Left colon (tissue), 2 donors: ENCODE data around the gene ADAM15. TPM values are rescaled to one million over a fixed set of nuclear protein-coding genes. Genes with fewer than 3 reads are reported as not detected.
A peak's percentile ranks its signal among the peaks of the same experiment; 100 is the strongest.

Source experiments
- ATAC-seq: fragments of 200-7000 bp; cut with Tn5 transposase; one replicate; pipeline ENCODE4 v1.9.1; 2020; ENCODE audit warnings: mild to moderate bottlenecking, moderate library complexity
- DNase-seq, 2 donors: peaks; one replicate each; pipeline ENCODE4 v3.0.0-alpha.2; 2020
- intact Hi-C, 2 donors: fragments of 100-400 bp; cut with DNase I in 1 of 2; cut with micrococcal nuclease in 1 of 2; formaldehyde crosslinking; loops; one replicate each; pipeline versions ENCODE4 v1.11.2 to v1.14.0; 2022; cut with DNase I, micrococcal nuclease
- total RNA-seq, 2 donors: library from RNA; stranded (reverse); fragmentation: NEBNext Ultra II Directional; extraction: Animal tissue kit (Norgen Biotek cat#: 25700); gene quantifications; one replicate each; pipeline ENCODE4 v1.2.1, GENCODE V29; 2021
- donor health status: DM: no; HTN: no; CAD: no.
- donor health status: DM: yes; HTN: yes; CAD: no.

ADAM15 gene
- total RNA-seq, 2 donors from 2014 or later = 88.9 to 160 TPM

DNA sequence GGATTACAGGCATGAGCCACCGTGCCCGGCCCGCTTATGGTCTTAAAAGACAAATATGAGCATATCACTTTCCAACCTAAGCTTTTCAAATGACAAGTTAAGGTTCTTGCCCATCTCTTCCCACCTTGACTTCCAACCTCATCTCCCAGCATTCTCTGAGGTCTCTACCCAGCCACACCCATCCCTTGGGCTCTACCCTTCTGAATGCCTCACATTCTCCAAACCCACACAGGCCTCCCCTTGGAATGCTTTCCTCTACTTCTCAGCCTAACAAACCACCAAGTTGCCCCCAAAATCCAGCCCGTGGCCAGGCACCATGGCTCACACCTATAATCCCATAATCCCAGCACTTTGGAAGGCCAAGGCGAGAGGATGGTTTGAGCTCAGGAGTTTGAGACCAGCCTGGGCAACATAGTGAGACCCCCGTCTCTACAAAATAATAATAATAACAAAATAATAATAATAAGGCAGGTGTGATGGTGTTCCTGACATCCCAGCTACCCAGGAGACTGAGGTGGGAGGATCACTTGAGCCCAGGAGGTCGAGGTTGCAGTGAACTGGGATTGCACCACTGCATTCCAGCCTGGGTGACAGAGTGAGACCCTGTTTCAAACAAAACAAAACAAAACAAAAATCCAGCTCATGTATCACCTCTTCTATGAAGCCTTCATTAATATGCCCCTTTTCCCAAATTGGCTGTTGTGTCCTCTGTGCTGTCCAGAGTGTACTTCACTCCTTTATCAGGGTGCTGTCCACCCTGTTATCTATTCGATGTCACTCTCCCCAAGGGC is 28.8 kb upstream of the ADAM15 start:
- no peak for DNase-seq
- intact Hi-C loops = no loop called here
- no peak for ATAC-seq

DNA sequence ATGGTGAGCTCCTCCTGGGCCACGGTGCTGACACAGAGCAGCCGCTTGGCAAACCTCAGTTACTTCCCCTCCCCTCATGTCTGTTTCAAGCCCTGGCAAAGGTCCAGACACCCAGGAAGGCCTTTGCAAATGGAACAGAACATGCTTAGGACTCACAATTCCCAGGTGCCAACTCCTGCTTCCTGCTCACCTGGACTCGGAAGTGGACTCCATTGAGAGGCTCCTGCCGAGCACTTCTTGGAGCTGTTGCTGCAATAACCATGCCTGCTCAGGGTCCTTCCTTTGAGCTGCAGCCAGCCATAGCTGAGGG is 28.2 kb upstream of the ADAM15 start:
- intact Hi-C loops = no loop called here

DNA sequence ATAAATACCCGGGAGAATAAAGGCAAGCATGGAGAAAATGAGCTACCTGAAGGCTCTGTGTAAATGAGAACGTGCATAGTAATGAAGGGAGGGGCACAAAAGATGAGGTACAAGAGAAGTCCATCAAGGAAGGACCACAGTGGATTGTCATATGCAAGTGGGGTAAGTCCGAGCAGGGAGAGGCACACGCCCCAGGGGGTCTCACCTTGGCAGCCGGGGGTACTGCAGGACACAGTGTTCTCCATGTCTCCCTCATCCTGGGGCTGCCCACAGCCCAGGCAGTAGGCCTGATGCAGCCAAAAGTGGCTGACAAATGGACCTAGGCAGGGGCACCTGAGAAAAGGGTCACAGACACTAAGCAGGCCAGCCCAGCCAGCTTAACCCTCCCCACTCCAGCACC is 27.5 kb upstream of the ADAM15 start:
- intact Hi-C loops = no loop called here
- no peak for ATAC-seq

More for the DNA sequence above, 28.2 kb upstream of the ADAM15 start:
- ATAC-seq (peak; percentile 56), DNase-seq (peak in 1 of 2 donors; percentile 62)

DNA sequence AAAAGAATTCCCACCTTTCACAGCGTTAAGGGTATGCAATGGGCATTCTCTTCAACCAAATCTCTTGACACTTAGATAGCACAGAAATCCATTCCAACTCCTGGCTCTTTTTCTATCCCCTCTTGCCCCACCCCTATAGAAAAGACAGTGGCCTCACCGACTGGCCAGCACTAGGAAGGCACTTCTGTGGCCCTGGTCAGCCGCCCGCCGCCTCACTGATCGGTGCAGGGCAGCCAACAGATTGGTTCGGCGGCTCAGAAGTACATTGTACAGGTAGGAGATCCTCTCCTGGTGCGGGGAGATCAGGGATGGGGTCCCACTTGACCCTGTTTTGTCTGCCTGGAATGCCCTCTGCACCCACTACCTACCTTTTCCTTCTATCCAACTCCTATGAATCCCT is 26.8 kb upstream of the ADAM15 start:
- ATAC-seq (no peak), DNase-seq (no peak)
- intact Hi-C loops = no loop called here

More for the DNA sequence above, 27.5 kb upstream of the ADAM15 start:
- no peak for DNase-seq

DNA sequence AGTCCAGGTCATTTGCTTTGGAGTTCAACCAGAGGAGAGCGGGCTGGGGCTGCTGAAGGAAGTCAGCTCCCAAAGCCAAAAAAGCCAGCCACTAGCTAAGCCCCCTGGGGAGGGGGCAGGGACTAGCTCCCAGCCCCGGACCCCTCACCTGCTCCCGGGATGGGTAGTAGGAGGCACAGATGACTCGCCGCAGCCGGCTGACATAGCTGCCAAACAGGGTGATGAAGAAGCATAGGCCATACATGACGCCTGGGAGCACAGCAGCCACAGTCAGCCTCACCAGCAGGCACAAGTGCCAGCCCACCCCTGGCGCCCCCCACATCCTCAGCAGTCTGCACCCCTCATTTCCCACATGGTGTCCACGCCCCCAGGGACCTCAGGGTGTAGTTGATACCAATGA is 25.0 kb upstream of the ADAM15 start:
- intact Hi-C loops = no loop called here
- DNase-seq (no peak), ATAC-seq (no peak)

DNA sequence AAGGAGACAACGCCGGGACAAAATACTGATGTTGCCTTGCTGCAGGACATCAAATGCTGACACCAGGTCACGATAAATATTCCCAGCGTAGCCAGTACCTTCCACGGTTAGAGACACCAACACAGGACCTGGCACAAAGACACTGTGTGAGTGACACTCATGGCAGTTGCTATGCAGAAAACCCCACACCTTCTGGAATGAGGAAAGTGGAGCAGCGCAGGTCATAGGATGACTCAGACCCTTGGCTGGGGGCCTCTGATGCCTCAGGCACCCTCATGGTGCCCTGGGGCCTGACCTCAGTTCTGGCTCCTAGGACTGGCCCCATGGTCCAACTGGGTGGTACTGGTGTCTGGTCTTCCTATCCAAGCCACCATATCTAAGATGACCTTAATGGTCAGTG is 24.5 kb upstream of the ADAM15 start:
- ATAC-seq (no peak), DNase-seq (no peak)
- intact Hi-C loops = no loop called here

DNA sequence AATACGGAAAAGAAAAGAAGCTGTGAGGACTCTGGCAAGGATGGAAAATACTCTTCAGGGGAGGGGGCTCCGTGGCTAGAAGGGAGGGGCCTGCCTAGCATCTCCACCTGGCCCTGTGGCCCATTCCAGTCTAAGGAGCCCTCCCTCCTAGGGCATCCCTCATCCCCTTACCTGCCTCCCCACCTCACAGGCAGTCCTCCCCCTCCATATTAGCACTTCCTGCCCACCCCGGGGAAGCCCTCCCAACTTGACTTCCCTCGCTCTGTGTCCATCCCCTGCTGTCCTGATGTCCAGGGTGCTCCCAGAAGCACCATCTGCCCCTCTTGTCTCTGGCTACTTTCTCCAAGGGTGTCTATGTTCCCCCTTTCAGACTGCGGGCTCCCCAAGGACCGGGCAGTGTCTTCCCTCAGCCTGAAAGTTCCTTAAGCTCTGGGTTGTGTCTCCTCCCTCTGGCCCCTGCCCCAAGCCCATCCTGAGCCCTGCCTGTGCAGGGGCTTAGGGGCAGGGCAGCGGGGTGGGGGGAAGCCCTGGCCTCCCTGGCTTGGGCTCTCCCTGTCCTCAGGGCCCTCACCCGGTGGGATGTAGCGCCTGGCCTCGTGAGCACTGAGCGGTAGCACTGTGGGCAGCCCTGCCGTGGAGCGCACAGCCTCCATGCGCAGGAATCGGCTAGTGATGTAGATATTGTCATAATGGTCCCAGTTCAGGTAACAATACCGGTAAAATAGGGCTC is 21.4 kb upstream of the ADAM15 start:
- DNase-seq = no peak
- intact Hi-C loops = no loop called here
- no peak for ATAC-seq

DNA sequence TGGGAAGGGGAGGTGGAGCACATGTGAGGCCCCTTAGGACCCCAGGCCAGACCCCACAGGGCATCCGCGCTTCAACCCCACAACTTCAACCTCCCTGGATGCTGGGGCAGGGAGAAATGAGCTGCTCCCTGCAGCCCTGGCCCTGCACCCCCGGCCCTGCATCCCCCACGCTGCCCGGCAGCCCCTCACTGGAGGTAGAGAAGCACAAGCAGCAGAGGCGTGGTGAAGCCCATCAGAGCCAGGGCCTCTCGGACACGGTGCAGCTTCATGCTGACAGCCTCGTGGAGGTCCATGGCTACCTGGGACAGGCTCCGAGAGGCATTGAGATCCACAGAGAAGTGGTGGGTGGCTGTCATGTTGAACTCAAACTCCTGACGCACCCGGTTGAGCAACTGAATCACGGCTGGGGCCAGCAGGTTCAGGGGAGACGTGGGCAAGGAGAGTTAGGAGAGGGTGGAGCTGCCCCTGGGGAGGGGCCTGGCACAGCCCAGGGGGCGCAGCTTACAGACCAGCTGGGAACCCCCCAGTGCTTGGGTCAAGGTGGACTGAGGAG is 20.8 kb upstream of the ADAM15 start:
- intact Hi-C loops = no loop called here
- ATAC-seq = no peak
- no peak for DNase-seq

DNA sequence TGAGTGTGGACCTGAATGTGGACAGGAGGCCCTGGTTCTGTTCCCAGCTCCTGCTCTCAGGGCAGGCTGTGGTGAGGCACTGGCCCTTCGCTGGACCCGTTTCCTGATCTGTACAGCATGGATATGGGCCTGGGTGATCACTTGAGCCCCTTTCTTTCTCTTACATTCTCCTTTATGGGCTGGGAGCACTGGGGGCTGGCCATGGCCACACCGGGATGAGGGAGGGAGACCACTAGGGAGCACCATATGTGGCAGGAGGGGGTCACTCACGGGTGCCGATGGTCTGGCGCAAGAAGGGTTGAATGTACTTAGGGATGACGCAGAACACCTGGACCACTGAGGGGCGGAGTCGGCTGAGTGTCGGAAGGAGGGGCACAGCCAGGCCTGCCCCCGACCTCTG is 20.2 kb upstream of the ADAM15 start:
- no peak for DNase-seq
- intact Hi-C loops = no loop called here
- ATAC-seq = no peak

DNA sequence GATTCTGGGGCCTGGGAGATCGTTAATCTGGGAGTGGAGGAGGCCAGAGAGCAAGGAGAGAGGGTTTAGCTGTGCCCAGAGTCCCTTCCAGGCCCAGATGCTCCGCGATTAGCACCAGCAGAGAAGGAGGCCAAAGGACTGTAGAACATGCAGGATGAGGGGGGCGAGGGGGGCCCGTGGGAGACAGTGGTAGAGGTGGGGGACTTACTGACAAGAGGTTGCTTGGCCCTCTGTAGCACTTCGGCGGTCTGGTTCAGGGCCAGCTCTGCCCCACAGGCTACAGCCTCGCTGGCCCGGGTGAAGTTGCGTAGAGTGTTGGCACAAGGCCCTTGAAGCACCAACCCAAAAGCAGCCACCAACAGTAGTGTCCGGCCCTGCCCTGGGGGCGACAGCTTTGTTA is 18.2 kb upstream of the ADAM15 start:
- DNase-seq (no peak), ATAC-seq (no peak)
- intact Hi-C loops = no loop called here

DNA sequence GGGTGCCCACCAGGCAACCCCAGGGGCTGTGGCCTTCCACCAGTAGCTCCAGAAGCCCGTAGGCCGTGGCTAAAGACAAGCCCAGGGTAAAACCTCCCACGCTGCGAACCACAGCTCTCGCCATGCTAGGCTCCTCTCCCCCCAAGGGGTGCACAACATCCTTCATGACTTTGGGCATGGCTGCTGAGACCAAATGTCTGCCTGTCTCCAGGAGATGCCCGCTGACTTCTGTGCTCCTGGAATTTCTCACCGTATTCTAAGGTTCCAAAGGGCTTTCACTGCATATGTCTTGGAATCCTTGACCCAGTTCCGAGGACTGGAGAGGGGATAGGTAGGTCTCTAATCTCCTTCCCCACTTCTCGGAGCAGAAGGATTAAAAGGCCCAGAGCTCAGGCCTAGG is 17.6 kb upstream of the ADAM15 start, which contains the start of the genes DCST1 and DCST2:
Gene DCST1, plus strand, starts transcription at position 301 of the 400 bp plus-strand sequence. CDS start 213 bp downstream, outside the sequence.
Gene DCST2, minus strand, starts transcription at position 258 of the 400 bp plus-strand sequence. Its CDS starts 80 bp downstream, at position 178.
- intact Hi-C loops = no loop called here
- DNase-seq (no peak), ATAC-seq (no peak)

DNA sequence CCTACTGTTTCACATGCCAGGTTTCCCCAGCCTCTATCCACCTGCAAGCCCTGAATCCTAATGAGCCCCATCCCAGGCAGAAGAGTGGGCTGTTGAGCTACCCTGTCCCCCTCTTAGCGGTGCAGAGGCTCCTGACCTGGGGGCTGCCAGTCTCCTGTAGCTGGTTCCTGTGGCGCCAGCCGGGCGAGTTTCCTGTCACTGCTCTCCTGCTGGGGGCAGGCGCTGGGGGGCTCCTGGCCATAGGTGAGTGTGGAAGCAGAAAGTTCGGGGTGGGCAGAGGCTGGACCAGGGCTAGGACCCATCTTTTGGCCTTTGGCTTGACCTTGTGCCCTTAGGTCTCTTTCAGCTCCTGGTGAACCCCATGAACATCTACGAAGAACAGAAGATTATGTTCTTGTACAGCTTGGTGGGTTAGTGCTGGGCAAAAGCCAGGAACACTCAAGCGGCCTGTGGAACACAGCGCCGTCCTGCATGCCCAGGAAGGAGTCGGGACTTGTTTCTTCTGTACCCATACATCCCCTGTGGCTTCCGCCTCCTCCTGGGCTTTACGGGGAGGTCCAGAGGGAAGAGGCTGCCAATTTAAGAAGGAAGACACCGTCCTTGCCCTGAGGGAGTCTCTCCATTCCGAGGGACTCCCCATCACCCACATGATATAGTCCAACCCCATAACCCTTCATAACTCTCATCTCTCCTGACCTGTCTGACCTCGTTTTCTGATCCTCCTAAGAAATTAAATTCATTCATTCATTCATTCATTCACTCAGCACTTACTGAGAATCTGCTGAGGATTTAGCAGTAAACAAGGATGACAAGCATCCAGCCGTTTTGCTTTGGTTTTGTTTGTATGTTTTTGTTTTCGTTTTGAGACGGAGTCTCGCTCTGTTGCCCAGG is 16.6 kb upstream of the ADAM15 start:
- ATAC-seq (no peak), DNase-seq (no peak)
- intact Hi-C loops = no loop called here

DNA sequence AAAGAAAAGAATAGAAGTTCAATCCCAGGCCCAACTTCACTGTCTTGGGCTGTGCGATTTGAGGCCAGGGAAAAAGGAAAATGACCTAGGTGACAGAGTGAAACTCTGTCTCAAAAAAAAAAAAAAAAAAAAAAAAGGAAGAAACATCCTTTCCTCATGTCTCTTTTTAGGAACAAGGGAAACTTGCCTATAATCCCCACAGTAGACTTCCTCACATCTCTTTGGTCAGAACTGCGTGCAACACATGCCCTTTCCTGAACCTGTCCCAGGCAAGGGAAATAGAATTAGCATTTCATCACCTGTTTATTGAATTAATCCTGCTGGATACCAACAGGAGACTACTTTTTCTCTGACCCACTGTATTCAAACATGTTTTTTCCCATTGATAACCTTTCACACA is 15.2 kb upstream of the ADAM15 start:
- DNase-seq = no peak
- ATAC-seq = no peak
- intact Hi-C loops = no loop called here

DNA sequence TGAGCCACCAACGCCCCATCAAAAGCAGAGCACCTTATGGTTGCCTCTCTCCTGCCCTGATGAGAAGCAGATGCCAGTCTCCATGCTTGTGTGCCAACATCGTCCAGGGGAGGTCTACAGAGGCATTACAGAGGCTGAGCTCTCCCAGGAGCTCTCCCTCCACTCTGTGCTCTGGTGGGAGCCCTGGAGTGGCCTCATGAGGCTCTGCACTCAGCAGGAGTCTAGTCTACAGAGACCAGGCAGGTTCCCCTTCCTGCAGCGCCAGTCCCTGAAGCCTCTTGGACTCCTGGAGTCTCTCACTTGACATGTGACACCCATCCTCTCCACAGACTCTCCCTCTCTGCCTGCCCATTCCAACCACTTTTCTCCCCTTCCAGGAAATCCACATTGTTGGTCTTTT is 14.1 kb upstream of the ADAM15 start:
- intact Hi-C loops = no loop called here
- no peak for ATAC-seq
- no peak for DNase-seq

DNA sequence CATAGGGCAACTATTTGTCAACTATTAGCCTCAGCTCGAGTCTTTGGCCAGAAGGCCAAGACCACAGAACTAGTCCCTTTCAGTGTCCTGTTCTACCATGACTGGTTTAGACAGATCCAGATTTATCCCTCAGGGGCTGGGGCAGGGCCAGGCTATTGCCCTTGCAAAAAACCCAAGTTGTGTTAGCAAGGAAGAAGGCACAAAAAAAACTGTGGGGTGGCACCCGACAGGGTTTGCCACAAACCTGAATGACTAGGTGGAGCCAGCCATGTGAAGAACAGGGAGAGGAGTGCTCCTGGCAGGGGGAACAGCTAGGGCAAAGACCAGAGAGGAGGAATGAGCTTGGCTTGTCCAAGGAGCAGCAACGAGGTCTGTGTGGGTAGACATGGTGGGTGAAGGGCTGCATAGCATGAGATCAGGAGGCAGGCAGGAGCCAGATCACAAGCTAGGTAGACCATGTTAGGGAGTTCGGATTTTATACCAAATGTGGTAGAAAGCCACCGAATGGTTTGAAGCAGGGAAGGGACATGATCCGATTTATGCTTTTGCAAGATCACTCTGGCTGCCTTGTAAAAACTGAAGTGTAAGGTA is 13.2 kb upstream of the ADAM15 start:
- ATAC-seq = peak; percentile 74
- DNase-seq = peak; percentile 37 to 61
- intact Hi-C loops = no loop called here

DNA sequence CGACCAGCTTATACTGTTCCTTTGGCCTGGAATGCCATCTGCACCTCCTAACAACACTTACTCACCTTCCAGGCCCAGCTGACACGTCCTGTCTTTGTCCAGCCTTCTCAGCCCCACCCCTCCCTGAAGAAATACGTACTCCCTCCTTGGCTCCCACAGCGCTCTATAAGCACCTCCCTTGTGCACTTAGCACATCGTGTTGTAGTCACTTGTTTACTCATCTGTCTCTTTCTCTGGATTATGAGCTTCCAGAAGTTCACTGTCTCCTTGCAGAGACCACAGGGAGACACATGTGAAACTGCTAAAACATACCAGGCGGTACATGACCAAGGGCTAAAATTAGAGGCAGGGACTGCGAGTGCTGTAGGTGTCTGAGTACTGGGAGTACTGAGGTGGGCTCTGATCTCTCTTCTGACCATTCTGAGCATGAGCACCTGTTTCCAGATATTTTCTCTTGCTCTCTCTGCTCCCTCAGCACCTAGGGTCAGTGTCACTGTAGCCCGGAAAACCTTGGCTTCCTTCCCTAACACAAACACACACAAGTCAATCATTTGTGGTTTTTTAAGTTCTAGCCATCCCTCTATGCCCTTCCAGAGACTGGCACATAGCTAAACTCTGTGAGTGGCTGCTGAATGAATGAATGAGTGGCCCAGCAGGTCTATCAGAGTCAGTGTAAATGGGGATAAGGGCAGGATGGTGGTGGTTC is 12.4 kb upstream of the ADAM15 start:
- DNase-seq = peak; percentile 63 to 87
- ATAC-seq = peak; percentile 84
- intact Hi-C loops = no loop called here

DNA sequence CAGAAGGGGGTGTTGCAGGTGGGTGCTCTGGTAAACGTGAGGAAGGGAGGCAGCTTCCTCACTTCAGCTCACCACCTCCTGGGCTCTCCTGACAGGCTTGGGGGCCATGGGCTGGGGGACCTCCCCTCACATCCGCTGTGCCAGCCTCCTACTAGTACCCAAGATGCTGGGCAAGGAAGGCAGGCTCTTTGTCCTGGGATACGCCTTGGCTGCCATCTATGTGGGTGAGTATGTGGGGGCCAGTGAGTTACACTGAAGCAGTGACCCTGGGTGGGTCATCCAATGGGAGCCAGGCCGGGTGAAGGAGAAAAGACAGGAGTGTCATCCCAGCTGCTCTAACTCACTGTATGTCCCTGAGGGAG is 11.8 kb upstream of the ADAM15 start:
- ATAC-seq (no peak), DNase-seq (no peak)
- intact Hi-C loops = no loop called here

DNA sequence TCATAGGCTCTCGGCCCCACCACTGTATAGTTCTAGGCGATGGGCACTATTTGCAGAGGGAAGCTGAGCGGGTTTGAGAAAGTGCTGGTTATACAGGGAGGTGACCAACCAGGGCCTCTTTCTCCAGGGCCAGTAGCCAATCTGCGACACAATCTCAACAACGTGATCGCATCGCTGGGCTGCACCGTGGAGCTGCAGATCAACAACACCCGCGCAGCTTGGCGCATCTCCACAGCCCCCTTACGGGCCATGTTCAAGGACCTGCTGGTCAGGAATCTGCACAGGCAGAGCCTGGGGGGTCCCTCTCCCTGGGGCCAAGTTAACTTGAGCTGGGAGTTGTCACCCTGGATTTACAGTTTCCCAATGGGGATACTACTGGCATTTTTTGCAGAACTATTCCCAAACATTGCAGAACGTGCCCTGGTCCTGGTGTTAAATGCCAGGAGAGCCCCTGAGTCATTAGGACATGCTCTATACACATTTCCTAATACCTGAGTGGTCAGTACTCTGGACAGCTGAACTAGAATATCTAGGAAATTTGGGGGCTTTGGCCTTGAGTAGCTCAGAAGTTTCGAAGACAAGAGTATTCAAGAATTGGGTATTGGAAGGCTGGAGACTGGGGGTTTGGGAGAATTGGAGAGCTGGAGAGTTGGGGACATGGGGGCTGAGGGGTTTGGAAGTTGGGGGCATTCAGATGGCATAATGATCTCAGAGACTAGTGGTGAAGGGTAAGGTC is 10.6 kb upstream of the ADAM15 start:
- no peak for DNase-seq
- intact Hi-C loops = no loop called here
- ATAC-seq = no peak
